ENCODE measurements around the gene CRYGN. TPM values are rescaled to one million over a fixed set of nuclear protein-coding genes. Genes with fewer than 3 reads are reported as not detected.

CRYGN gene
- total RNA-seq, 1 donor from 2014 or later = 1.3 TPM

DNA sequence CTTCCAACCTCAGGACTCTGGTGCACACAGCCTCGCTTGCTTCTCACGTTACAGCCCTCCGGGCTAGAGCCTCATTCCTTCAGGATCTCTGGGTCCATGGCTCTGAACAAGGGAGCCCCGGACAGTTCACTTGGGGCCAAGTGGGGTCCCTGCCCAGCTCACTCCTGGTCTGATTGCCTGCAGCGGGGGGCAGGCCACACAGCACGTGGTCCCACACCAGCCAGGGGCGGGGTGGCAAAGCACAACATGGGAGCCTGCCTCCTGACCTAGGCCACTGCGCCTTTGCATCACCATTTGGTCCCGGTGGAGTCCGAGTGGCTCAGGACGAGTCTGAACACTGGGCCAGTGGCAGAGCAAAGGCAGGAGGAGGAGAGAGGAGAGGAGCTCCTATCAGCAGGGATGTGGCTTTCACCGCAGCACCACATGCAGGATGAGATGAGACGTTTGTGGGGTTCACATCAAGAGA, 13.4 kb upstream of the CRYGN start:
- TF ChIP-seq, protein P1, sequence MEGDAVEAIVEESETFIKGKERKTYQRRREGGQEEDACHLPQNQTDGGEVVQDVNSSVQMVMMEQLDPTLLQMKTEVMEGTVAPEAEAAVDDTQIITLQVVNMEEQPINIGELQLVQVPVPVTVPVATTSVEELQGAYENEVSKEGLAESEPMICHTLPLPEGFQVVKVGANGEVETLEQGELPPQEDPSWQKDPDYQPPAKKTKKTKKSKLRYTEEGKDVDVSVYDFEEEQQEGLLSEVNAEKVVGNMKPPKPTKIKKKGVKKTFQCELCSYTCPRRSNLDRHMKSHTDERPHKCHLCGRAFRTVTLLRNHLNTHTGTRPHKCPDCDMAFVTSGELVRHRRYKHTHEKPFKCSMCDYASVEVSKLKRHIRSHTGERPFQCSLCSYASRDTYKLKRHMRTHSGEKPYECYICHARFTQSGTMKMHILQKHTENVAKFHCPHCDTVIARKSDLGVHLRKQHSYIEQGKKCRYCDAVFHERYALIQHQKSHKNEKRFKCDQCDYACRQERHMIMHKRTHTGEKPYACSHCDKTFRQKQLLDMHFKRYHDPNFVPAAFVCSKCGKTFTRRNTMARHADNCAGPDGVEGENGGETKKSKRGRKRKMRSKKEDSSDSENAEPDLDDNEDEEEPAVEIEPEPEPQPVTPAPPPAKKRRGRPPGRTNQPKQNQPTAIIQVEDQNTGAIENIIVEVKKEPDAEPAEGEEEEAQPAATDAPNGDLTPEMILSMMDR (conservative IDR thresholded peaks at IDR 0.05) = no peak
- peaks cover 15% of the 10 kb centered on the region for H3K4me1 Mint-ChIP-seq (ENCODE audit: unreplicated experiment)
- no peak overlapping the region for H3K4me3 Mint-ChIP-seq
- no peak overlapping the region for H3K27ac Mint-ChIP-seq
- no peaks in the 10 kb centered on the region for H3K9me3 Mint-ChIP-seq
- no peaks in the 10 kb centered on the region for H3K36me3 Mint-ChIP-seq
- DNase-seq (ENCODE audit: extremely low spot score, unreplicated experiment) = peak; percentile 60
- H3K27me3 Mint-ChIP-seq = peaks cover 3% of the 10 kb centered on the region

DNA sequence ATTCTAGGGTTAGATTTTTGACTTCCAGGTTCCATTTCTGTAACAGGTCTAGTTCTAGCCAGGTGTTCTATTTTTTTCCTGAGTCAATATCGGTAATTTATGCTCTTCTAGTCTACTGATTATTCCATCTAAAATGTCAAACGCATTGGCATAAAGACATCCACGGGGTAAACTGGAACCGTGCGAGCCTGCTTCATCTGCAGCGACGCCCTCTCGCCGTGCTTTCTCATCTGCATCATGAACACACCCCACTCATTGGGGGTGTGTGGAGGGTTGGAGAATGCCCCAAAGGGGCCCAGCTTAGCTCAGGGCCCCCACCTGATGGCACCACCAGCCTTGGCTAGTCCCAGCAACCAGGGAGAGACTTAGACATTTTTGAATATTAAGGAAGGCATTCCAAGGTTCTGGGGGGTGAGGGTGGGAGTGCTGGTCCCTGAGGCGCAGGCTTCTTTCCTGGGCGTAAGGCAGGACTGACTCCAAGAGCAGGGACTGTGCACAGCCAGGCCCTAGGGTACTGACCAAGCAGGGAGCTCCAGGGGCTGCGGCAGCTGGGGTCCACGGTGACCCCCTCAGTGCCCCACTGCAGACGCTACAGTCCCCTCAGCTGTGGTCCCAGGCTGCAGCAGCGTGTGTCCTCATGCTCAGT, 12.9 kb upstream of the CRYGN start:
- DNase-seq (ENCODE audit: extremely low spot score, unreplicated experiment) = peak; percentile 36
- H3K4me3 Mint-ChIP-seq = no peak overlapping the region
- H3K36me3 Mint-ChIP-seq = no peaks in the 10 kb centered on the region
- no peak overlapping the region for H3K27ac Mint-ChIP-seq
- peaks cover 3% of the 10 kb centered on the region for H3K27me3 Mint-ChIP-seq
- TF ChIP-seq, protein P1 (conservative IDR thresholded peaks at IDR 0.05) = no peak
- H3K9me3 Mint-ChIP-seq = no peaks in the 10 kb centered on the region
- peaks cover 15% of the 10 kb centered on the region for H3K4me1 Mint-ChIP-seq (ENCODE audit: unreplicated experiment)

DNA sequence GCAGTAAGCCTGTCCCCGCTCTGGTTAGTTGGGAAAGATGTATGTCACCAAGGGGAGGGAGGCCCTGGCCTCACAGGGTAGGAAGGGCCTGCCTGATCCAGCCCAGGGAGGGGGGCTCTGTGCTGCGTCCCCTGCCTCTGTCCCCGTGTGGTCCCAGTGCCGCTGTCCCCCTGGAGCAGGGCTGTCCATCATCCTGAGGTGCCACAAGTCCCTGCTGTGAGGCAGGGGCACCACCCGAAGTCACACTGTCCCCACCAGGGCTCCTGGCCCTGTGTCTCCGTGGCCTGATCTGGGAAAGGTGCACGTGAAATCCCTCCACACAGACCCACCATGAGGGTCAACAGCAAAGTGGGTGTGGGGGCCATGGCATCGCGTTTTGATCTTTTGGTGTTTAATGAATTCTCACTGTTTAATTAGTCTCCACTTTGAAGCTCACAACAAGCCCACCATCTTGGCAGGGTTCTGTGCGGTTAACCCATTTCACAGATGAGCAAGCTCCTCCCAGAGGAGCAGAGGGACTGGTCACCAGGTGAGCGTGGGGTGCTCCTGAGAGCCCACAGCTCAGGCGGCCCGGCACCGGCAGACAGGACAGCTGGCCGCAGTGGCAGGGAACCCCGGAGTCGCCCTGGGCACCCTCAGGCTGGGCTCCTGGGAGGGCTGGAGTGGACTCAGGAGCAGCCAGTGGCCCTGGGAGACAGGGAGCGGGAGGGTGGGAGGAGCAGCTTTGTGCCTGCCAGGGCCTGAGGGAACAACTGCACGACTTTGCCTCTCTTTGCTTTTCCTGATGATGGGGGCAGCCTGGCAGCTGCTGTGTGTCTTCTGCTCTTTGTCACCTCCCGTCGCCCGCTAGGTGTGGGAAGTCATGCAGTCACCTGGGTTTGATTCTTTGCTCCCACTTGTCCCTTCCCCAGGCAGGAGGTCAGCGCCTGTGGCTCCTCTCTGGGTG, 12.0 kb upstream of the CRYGN start:
- DNase-seq (ENCODE audit: extremely low spot score, unreplicated experiment) = peak; percentile 65
- H3K9me3 Mint-ChIP-seq = no peaks in the 10 kb centered on the region
- no peak overlapping the region for H3K27ac Mint-ChIP-seq
- H3K4me3 Mint-ChIP-seq = no peak overlapping the region
- TF ChIP-seq, protein P1 (conservative IDR thresholded peaks at IDR 0.05) = no peak
- H3K4me1 Mint-ChIP-seq (ENCODE audit: unreplicated experiment) = peaks cover 15% of the 10 kb centered on the region
- H3K27me3 Mint-ChIP-seq = peaks cover 3% of the 10 kb centered on the region
- H3K36me3 Mint-ChIP-seq = no peaks in the 10 kb centered on the region

DNA sequence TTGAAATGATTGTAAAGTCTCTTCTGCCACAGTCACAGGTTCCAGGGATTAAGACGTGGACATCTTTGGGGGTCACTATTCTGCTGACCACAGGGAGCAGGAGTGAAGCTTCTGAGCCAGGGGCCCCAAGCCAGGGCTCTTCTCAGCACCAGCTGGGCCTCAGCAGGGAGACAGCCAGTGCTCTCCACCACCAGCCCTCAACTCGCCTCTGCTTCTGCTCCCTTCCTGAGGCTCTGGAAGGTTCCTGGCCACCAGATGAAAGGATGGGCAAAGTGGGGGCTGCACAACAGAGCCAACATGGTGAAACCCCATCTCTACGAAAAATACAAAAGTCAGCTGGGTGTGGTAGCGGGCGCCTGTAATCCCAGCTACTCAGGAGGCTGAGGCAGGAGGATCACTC, 11.2 kb upstream of the CRYGN start:
- DNase-seq (ENCODE audit: extremely low spot score, unreplicated experiment) = peak; percentile 27
- H3K4me3 Mint-ChIP-seq = no peak overlapping the region
- peaks cover 3% of the 10 kb centered on the region for H3K27me3 Mint-ChIP-seq
- H3K4me1 Mint-ChIP-seq (ENCODE audit: unreplicated experiment) = peaks cover 21% of the 10 kb centered on the region
- TF ChIP-seq, protein P1 (conservative IDR thresholded peaks at IDR 0.05) = no peak
- no peaks in the 10 kb centered on the region for H3K36me3 Mint-ChIP-seq
- H3K9me3 Mint-ChIP-seq = no peaks in the 10 kb centered on the region
- H3K27ac Mint-ChIP-seq = no peak overlapping the region

DNA sequence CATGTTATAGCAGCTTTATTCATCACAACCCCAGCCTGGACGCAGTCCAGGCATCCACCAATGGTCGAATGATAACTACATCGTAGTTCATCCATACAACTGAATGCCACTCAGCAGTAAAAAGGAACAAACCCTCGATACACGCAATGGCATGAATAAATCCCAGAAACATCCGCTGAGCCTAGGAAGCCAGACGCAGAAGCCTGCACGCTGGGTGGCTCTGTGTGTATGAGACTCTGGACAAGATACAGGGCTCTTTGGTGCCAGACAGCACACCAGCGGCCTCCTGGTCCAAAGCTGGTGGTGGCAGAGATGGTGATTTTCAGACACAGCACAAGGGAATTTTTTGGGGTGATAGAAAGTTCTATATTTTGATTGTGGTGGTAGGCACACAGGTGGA, 10.0 kb upstream of the CRYGN start:
- H3K9me3 Mint-ChIP-seq = no peaks in the 10 kb centered on the region
- peaks cover 3% of the 10 kb centered on the region for H3K27me3 Mint-ChIP-seq

More for the DNA sequence above, 10.0 kb upstream of the CRYGN start:
- no peak overlapping the region for H3K4me3 Mint-ChIP-seq
- peaks cover 24% of the 10 kb centered on the region for H3K4me1 Mint-ChIP-seq (ENCODE audit: unreplicated experiment)
- H3K27ac Mint-ChIP-seq = no peak overlapping the region
- no peaks in the 10 kb centered on the region for H3K36me3 Mint-ChIP-seq
- TF ChIP-seq, protein P1 (conservative IDR thresholded peaks at IDR 0.05) = no peak
- DNase-seq (ENCODE audit: extremely low spot score, unreplicated experiment) = no peak

All from type B pancreatic cell (in vitro differentiated cells).